ENCODE measurements around the gene C2CD2.

Gene C2CD2

DNA sequence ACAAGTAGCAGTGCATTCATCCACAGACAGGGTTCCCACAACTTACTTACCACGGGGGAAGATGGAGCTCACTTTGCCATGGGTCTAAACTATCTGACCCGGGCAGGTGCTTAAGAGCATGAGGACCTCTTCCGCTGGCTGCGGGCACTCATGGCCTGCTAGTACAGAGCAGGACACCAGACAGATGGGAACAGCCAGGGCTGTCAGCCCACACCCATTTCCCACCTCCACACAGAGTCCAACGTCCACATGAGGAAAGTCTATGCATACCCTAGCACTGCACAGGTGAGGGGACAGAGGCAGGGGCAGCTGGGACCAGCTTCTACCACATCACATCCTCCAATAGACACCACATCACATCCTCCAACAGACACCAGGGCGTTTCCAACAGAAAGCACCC is 38.9 kb downstream of the C2CD2 start:
- FAIRE-seq (no peak), DNase-seq (ENCODE audit: low spot score) (no peak)

DNA sequence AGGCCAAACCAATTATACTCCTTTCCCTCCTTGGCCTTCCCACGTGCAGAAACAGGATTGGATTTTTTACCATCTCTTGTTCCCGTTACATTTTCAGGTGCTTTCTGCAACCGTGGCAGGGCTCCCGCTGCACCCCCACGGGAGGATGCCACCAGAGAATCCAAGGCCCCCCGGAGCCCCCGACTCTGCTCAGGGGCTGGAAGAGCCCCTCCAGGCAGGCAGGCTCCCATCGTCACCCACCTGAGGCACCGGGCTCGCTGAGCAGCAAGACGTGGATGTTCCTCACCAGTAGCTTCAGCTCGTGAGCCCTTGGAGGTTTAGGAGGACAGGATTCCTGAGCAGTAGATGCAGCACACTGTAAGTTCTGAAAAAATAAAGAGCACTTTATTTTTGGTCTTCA is 39.5 kb downstream of the C2CD2 start:
- FAIRE-seq (no peak), DNase-seq (ENCODE audit: low spot score) (no peak)

DNA sequence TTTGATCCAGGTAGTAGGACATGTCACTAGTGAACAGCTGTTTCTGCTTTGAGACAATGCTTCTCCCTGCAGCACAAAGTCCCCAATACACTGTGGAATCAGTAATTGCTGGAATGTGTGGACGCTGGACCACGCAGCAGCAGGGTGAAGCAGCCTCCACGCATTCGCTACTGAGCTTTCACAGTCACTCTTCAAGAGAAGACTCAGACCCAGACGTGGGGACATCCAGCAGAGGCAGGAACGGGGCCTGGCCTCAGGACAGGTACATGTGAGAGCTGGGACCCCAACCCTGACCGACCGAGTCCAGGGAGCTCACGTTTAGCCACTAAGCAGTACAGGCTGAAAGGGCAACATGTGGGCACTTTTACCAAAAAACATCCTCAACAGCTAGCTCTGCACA is 40.6 kb downstream of the C2CD2 start:
- no peak for FAIRE-seq
- DNase-seq (ENCODE audit: low spot score): no peak

DNA sequence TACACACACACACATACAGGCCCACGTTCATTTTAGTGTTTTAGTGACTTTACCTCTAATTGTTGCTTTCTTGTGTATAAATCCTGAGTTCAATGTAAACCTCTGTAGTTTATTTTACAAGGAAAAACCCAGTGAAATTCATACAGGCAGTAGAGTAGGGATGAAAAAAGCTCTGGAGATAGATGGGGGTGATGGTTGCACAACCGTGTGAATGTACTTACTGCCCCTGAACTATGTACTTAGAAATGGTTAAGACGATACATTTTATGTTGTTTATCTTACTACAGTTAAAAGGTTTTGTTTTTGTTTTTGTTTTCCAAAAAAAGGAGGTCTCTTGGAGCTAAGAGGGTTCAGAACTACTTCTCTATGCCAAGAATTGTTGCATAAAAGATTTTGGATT is 45.0 kb downstream of the C2CD2 start:
- DNase-seq (ENCODE audit: low spot score) (no peak), FAIRE-seq (no peak)

DNA sequence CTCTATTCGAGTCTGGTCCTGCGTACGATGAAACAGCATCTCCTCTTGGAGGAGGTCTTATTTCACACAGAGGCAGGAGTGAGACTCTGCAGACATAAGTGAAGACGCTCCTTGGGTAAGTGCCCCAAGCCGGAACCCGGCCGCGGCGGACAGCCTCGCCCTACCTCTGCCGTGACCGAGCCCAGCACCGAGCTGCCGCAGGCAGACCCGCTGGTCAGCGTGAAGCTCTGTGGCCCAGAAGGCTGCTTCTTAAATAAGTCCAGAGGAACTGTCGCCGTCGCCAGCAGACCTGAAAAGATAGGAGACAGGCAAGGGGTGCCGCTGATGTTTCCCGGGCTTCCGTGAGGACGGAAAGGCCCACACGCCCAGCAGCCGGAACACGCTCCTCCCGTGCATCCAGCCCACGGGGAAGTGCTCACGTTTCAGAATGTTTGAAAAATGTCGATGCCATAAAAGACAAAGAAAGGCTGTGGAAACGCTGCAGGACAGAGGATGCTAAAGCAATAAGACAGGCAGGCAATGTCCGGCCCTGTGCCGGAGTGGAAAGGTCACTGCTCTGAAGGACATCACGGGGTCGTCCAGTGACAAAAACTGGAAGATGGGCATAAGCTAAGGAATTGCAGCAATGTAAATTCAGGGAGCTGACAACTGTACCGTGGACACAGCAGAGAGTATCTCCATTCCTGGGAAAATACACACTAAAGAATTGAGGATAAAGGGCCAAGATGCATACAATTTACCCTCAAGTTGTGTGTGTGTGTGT is 46.1 kb downstream of the C2CD2 start:
- no peak for FAIRE-seq
- no peak for DNase-seq (ENCODE audit: low spot score)

DNA sequence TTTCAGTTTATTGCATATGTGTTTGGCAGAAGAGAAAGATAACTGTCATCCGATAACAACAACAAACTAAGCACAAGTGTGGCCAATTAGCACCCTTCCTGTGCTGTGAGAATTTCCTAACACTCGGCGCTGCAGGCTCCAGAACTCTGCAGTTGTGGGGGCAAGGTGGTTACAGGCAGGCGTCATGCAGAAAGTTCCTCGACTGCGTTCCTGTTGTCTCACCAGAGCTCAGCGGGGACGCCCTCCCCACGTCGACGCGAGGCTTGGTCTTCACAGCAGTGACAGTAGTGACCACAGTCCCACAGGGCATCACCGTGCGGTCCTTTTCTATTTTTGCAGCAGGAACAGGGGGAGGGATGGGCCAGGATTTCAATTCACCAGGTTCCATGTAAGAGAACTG is 47.0 kb downstream of the C2CD2 start:
- DNase-seq (ENCODE audit: low spot score) (no peak), FAIRE-seq (no peak)

DNA sequence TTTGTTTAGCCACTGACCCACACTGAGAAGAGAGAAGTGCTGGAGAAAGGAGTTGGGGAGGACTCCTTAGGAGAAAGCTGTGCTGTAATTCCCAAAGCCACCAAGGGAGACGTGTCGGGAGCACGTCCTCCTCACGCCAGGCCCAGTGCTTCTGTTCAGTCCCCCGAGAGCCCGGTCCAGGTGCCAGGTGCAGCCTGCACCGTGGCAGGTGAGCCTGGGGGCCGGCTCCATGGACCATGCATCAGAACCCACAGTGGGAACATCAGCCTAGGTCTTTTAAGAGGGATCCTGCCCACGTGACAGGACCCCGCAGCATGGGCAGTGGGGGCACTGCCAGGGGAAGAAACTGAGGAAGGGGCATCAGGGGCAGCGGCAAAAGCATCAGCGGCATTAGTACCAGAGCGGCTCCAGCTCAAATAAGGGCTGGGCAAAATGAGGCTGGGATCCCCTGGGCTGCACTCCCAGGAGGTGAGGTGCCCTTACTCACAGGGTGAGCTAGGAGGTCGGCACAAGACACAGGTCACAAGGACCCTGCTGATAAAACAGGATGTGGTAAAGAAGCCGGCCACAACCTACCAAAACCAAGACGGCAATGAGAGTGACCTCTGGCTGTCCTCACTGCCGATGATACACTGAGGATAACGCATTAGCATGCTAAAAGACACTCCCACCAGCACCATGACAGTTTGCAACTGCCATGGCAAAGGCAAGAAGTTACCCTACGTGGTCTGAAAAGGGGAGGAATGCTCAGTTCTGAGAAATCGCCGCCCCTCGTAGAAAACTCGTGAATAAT is 50.1 kb downstream of the C2CD2 start:
- DNase-seq (ENCODE audit: low spot score): peak; percentile 26
- no peak for FAIRE-seq

DNA sequence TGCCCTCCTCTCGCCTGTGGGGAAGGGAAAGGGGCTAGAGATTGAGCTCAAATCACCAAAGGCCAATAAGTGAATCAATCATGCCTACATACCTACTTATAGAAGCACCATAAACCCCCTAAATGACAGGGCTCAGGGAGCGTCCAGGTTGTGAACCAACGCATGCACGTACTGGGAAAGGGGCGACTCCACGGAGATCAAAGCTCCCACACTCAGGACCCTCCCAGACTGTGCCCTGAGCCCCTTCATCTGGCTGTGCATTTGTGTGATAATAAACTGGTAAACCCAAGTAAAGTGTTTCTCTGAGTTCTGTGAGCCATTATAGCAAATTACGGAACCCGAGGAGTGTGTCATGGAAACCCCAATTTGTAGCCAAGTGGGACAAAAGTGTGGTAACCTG is 50.9 kb downstream of the C2CD2 start:
- no peak for FAIRE-seq

DNA sequence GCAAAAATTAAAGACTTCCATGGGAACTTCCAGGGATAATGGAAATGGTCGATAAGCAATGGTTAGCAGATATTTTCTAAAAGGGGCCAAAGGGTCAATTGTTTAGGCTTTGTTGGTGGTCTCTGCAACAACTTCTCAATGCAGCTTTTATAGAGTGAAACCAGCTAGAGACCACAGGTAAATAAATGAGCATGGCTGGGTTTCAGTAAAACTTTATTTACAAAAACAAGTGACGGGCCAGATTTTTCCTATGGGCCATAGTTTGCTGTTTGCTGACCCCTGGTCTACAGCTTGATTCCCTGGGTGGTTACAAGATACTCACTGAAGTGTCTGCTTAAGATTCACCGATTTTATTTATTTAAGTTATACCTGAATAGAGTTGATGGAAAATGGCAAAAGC is 52.0 kb downstream of the C2CD2 start:
- FAIRE-seq (no peak), DNase-seq (ENCODE audit: low spot score) (no peak)

More for the DNA sequence above, 50.9 kb downstream of the C2CD2 start:
- DNase-seq (ENCODE audit: low spot score): no peak

DNA sequence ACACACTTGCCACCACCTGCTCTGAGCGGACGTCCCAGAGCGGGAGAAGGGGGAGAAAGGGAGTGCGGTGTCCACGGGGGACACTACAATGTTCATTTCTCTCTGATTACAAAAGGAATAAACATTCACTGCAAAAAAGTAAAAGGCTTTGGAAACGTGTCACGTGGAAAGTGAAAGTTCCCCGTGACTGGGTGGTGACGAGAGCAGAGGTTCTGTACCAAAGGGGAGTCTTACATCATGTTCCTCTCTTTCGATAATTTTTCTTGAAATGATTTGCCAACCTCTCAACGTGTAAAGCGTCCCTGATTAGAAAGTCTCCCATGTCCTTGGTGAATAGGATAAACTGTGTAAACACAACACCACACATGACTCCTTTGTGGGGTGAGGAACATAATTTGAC is 52.7 kb downstream of the C2CD2 start:
- DNase-seq (ENCODE audit: low spot score) (no peak), FAIRE-seq (no peak)

DNA sequence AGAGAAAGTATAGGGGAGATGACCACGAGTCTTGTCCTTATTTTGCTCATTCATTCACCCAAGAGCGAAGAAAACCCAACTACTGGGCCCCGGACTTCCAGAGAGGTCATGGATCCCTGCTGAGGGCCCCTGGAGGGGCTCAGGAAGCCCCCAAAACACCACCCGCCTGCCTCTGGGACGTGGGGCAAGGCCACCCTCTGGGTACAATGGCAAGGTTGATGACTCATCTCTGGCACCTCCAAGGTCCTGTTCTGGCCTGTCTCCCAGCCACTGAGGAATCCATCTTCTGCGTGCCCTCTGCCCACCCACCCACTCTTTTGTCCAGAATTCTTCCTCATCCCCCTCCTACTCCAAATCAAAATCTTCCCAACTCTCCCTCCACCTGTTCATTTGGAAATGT is 53.4 kb downstream of the C2CD2 start:
- DNase-seq (ENCODE audit: low spot score) (no peak), FAIRE-seq (no peak)

DNA sequence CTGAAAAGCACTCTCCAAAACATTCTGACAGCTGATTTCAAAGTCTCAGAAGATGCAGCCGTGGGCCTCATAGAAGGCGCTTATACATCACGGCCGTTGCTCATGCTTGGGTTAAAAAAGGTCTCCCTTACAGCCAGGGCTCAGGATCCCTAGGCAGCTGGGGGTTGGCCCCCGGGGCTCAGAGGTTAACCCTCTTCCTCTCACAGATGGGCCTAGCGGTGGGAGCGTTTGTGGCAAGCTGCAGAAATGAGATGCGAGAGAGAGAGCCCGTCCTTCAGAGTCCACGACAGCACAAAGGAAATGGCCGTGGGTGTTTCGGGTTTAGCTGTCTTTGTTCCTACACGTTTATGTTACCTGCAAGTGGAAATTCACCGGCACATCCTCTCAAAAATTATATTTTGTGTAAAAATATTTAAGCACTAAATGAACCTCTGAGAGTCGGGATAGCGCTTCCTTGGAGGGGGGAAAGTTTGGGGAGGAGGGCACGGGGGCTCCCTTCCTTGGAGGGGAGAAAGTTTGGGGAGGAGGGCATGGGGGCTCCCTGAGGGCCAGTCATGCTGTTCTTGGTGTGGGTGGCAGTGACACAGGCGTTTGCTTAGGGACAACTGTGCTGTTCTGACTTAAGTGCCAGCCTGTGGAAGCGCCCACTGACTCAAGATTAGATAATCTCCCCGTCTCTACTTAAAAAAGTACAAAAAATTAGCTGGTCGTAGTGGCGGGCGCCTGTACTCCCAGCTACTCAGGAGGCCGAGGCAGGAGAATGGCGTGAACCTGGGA is 54.2 kb downstream of the C2CD2 start:
- DNase-seq (ENCODE audit: low spot score): no peak
- no peak for FAIRE-seq

DNA sequence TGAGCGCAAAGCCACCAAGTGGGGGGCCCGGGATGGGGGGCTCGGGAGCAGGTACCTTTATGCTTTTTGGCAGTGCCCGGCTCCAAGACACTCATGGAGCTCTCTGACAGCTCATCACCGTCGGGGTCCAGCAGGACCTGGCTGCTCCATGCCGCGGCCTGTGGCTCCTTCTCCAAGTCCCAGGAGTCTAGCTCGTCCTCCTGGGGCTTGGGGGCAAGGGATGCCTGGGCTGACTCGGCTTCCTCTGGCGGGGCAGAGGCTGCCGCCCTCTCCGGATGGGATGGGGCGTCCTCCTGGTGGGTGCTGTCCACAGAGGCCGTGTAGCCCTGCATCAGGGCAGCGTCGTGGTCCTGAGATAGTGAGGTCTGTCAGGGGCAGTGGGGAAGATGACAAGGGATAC is 54.8 kb downstream of the C2CD2 start:
- FAIRE-seq (no peak), DNase-seq (ENCODE audit: low spot score) (no peak)

DNA sequence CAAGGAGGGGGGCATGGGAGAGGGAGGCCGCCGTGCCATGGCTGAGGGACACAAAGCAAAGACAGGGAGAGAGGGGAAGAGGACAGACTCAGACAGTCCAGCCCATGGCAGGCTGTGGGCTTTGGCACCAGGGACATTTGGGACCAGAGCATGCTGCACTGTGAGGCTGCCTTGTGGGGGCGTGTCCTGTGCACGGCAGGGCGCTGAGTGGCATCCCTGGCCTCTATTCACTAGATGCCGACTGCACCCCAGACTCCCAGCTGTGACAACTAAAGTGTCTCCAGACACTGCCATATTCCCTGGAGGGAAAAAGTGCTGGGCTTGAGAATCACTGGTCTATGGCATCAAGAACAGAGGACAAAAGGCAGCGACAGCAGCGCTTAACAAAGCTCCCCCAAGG is 56.1 kb downstream of the C2CD2 start:
- DNase-seq (ENCODE audit: low spot score): no peak
- no peak for FAIRE-seq

DNA sequence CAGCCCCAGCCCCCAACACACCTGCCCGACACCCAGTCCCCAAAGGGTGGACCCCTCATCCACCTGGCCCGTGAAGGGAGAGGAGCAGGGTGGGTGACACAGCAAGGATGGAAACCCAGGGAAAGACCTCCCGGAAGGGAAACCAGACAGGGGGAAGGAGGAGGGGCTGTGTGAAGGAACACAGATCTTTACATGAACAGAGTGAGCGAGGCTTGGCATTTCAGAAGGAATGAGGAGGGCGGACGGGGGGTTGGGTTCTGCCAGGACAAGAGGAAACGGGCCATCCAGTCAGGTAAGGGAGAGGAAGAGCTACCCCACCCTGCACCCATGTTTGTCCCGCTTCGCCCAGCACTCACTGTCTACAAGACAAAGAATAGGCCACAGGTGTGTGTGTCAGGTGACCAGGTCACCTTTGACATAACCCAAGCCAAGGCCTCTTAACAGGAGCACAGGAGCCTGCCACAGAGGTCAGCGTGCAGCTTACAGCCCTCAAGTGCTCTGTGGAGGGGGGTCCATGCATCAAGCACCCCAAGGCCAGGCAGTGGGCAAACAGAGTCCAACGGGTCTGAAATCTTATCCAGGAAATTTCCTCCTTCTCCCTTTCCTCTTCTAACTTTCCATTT is 56.7 kb downstream of the C2CD2 start:
- FAIRE-seq (no peak), DNase-seq (ENCODE audit: low spot score) (no peak)

DNA sequence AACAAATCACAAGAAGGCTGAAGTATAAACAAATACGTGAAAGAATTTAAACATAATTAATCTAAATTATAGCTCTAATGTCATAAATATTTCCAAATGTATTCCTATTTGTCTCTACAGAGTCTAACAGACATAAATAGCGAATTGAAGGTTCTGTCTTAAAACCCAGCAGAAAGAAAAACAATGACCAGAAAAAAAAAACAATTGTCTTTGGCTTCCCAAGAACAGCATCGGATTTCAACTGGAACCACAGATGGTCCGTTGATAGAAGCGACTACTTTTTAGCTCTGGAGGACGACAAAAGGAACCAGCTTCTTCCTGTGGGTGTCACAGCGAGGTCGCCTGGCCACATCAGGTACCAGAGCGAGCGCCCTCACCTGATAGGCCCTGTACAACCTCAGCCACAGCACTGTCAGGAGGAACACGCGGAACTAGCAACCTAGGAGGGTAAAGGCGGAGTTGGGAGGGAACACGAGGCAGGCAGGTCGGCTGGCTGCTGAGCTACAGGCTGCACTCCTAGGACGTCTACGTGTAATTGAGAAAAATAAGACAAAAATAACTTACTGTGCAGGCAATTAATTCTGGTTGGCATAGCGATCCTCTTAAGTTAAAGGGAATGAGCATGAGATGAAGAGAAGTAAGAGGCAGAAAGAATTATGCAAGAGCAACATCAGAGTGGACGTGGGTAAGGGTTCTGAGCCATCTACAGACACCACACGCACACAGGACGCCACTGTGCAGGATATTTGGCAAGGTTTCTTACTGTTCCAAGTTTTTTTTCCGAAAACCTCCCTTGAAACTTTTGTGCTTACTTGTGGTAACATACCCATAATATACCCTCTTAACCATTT is 58.0 kb downstream of the C2CD2 start:
- FAIRE-seq (no peak), DNase-seq (ENCODE audit: low spot score) (no peak)

DNA sequence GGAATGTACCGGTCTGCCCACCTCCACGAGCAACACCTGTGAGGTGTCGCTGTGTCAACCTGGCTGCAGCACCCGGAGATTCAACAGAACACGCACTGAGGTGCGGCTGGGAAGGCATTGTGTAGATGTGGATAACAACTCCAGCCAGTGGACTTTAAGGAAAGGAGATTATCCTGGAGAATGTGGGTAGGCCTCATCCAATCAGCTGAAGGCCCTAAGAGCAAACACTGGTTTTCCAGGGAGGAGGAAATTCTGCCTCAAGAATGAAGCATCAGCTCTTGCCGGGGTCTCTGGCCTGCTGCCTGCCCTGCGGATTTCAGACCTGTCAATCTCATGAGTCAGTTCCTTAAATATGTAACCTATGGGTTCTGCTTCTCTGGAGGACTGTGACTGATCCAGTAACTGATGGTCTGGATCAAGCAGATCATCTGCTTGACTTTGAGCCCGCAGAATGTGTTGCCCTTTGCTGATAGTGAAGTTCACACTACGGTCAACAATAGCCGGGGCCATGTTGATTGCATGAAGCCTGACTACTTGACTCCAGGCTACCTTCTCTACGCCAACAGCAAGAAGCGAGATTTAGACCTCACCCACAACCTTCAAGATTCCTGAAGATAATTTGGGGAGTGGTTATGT is 58.8 kb downstream of the C2CD2 start:
- DNase-seq (ENCODE audit: low spot score): peak; percentile 93
- FAIRE-seq: peak; percentile 95

DNA sequence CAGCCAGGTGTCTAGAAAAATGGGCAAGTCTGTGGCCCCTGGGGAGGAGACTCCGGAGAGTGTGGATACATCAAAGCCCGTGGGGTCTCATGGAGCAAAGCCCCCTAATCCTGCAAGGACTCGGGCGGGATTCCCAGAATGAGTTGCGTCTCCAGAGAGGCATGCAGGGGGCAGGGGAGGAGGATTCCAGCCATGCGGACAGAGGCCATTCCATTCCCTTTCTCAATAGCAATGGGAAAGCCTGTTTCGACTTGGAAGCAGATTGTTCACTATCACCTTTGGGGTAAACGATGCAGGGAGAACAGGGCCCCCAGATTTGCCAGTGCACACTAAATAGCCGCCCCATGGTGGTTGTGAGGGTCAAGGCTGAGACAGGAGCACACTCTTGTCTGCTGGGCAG is 59.3 kb downstream of the C2CD2 start:
- FAIRE-seq (no peak), DNase-seq (ENCODE audit: low spot score) (no peak)

DNA sequence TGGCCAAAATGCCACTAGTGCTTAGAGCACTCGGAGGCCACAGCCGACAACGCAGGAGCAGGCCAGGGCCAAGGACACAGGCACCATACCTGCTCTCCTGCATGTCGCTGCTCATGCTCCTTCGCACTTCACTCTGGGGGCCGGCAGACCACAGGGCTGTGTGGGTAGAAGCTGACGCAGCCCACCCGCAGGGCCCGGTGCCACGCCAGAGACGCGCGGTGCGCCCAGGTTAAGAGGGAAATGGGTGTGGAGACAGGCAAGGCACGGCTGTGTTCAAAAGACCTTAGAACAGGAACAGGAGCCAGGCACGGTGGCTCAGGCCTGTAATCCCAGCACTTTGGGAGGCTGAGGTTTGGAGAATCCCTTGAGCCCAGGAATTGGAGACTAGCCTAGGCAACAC is 61.1 kb downstream of the C2CD2 start:
- no peak for FAIRE-seq

DNA sequence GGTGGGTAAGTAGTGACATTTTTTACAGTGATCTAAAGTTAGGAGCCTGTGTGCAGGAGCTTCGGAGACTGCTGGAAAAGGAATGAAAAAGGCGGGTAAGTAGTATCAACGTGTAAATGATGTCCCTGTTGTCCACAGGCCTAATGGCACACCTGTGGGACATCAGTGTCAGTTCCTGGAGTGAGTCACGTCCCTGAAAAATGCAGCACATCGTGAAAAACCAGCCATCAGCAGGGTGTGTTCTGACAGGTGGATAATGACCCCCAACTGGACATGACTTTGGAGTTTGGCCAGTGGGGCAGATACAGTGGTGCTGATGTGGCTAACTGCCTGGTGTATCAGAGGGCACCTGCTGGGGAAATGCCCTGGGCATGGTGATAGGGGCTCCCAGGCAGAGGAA is 62.7 kb downstream of the C2CD2 start:
- FAIRE-seq: no peak

More for the DNA sequence above, 61.1 kb downstream of the C2CD2 start:
- DNase-seq (ENCODE audit: low spot score): no peak

More for the DNA sequence above, 62.7 kb downstream of the C2CD2 start:
- DNase-seq (ENCODE audit: low spot score): no peak
